GM21723 (cell line): ENCODE results near the gene RAC2.

ENCODE experiments used
- ATAC-seq: cut with Tn5 transposase; IDR thresholded peaks from one replicate; pipeline ENCODE4 v1.9.1; 2021; ENCODE audit warnings: mild to moderate bottlenecking, moderate library complexity; ENCODE audit not compliant: unreplicated experiment

The RAC2 gene

GRCh38 chr22:37178350-37179125, 65.5 kb downstream of the RAC2 start:
- ATAC-seq, result no peak

- no peak for ATAC-seq
These were observed 66.3 kb downstream of the RAC2 start for GRCh38 chr22:37177755-37178154.

- ATAC-seq, result no peak
These were observed 66.8 kb downstream of the RAC2 start for GRCh38 chr22:37177221-37177620.

- no peak for ATAC-seq
These were observed 67.5 kb downstream of the RAC2 start for GRCh38 chr22:37176464-37177061.

GRCh38 chr22:37175414-37176281, 68.4 kb downstream of the RAC2 start:
- ATAC-seq, result no peak
